Ovary (tissue), 3 donors: Measurements from ENCODE around the gene CKM.

Source experiments
- CTCF ChIP-seq, 3 donors: fragments of 450-650 bp in 2 of 3; fragments of 200-600 bp in 1 of 3; IDR thresholded peaks; one replicate each; pipeline versions ENCODE4 v1.5.1 to v1.8.0; 2016 to 2022; ENCODE audit warnings: antibody characterized with exemption in 3 of 3, mild to moderate bottlenecking in 1 of 3
- EP300 ChIP-seq: sonication (generic); formaldehyde crosslinking; IDR thresholded peaks from one replicate; pipeline ENCODE4 v1.6.1; 2017; ENCODE audit warnings: antibody characterized with exemption
- POLR2A ChIP-seq: fragments of 450-650 bp; IDR thresholded peaks from one replicate; pipeline ENCODE4 v1.6.1; 2017; ENCODE audit warnings: antibody characterized with exemption, mild to moderate bottlenecking, moderate library complexity
- donor health status: DM: no; HTN: no; CAD: no.

- TF ChIP-seq CTCF (IDR thresholded peaks at IDR 0.05) (no peak), EP300 (no peak), POLR2A (no peak)
Measured at GRCh38 chr19:45351401-45351952, 28.8 kb upstream of the CKM start.
